Keratinocyte (primary cell): ENCODE data around the gene COG5. TPM values are rescaled to one million over a fixed set of nuclear protein-coding genes. Genes with fewer than 3 reads are reported as not detected.

Source experiments
- DNase-seq: peaks from one replicate; pipeline ENCODE4 v3.0.0-alpha.2; 2011; ENCODE audit warnings: low read depth, missing footprints, low spot score
- FAIRE-seq: peaks from 2 replicates; lab custom pipeline; 2011; peaks lifted over from hg19 to GRCh38; lab: Jason Lieb, UNC
- H2AFZ ChIP-seq: 2 replicates; pipeline ENCODE4 v1.6.0; 2012; ENCODE audit warnings: low read length, control low read depth, inconsistent platforms; ENCODE audit not compliant: control insufficient read depth
- H3K27ac ChIP-seq: 2 replicates; pipeline ENCODE4 v1.5.1; 2011; ENCODE audit warnings: low read length; ENCODE audit not compliant: control insufficient read depth, insufficient read depth
- H3K27me3 ChIP-seq: 3 replicates; pipeline ENCODE4 v1.6.0; 2011; ENCODE audit warnings: low read length; ENCODE audit not compliant: control insufficient read depth, insufficient read depth; ENCODE audit errors: extremely low read depth
- H3K36me3 ChIP-seq, 2 experiments: 2 replicates in 1 of 2; 3 replicates in 1 of 2; pipeline ENCODE4 v1.5.1; 2011; ENCODE audit warnings: low read length in 2 of 2, mild to moderate bottlenecking in 1 of 2; ENCODE audit not compliant: control insufficient read depth in 2 of 2, insufficient read depth in 2 of 2; ENCODE audit errors: extremely low read depth in 1 of 2
- H3K4me1 ChIP-seq: 3 replicates; pipeline ENCODE4 v1.5.1; 2011; ENCODE audit warnings: low read length; ENCODE audit not compliant: control insufficient read depth, insufficient read depth; ENCODE audit errors: extremely low read depth
- H3K4me2 ChIP-seq: 3 replicates; pipeline ENCODE4 v1.6.0; 2011; ENCODE audit warnings: low read depth, low read length; ENCODE audit not compliant: control insufficient read depth, insufficient read depth; ENCODE audit errors: extremely low read depth
- H3K4me3 ChIP-seq, 3 experiments: fragments of 200-600 bp in 1 of 3; sonication (generic) in 1 of 3; 2 replicates in 2 of 3; 3 replicates in 1 of 3; pipeline ENCODE4 v1.5.1; 2011 to 2016; ENCODE audit warnings: low read length in 3 of 3, mild to moderate bottlenecking in 3 of 3, control low read depth in 2 of 3, inconsistent platforms in 1 of 3, low read depth in 1 of 3, mixed read lengths in 1 of 3, mixed run types in 1 of 3, moderate library complexity in 1 of 3; ENCODE audit not compliant: control insufficient read depth in 2 of 3, insufficient read depth in 2 of 3; ENCODE audit errors: extremely low read depth in 1 of 3
- H3K79me2 ChIP-seq: 2 replicates; pipeline ENCODE4 v1.6.0; 2012; ENCODE audit warnings: low read length; ENCODE audit not compliant: control insufficient read depth, insufficient read depth
- H3K9ac ChIP-seq: 3 replicates; pipeline ENCODE4 v1.6.0; 2011; ENCODE audit warnings: low read length; ENCODE audit not compliant: control insufficient read depth, insufficient read depth; ENCODE audit errors: extremely low read depth
- H3K9me1 ChIP-seq: 3 replicates; pipeline ENCODE4 v1.6.0; 2011; ENCODE audit warnings: low read length; ENCODE audit not compliant: control insufficient read depth, insufficient read depth; ENCODE audit errors: extremely low read depth
- H3K9me3 ChIP-seq: 2 replicates; pipeline ENCODE4 v1.5.1; 2012; ENCODE audit warnings: low read depth, low read length; ENCODE audit not compliant: control insufficient read depth
- H4K20me1 ChIP-seq: 3 replicates; pipeline ENCODE4 v1.6.0; 2011; ENCODE audit warnings: low read length; ENCODE audit not compliant: control insufficient read depth, insufficient read depth; ENCODE audit errors: extremely low read depth
- CTCF ChIP-seq, 3 experiments: IDR thresholded peaks in 1 of 3; conservative IDR thresholded peaks in 1 of 3; optimal IDR thresholded peaks in 1 of 3; 2 replicates in 2 of 3; 3 replicates in 1 of 3; pipeline versions ENCODE3 to v1.5.1; 2011; ENCODE audit warnings: low read length in 3 of 3, mild to moderate bottlenecking in 3 of 3, moderate library complexity in 2 of 3, control low read depth in 1 of 3, inconsistent platforms in 1 of 3; ENCODE audit not compliant: insufficient read depth in 2 of 3; ENCODE audit errors: extremely low read depth in 1 of 3
- EZH2 ChIP-seq: IDR thresholded peaks from one replicate; pipeline ENCODE4 v1.6.1; 2012; ENCODE audit warnings: inconsistent platforms, mild to moderate bottlenecking, low read length, moderate library complexity
- dilution Hi-C: fragments of 300-500 bp; cut with MboI; formaldehyde crosslinking; loops from one replicate; pipeline ENCODE4 v1.7.0; 2020; ENCODE audit warnings: low sequenced_read_pairs; ENCODE audit not compliant: extremely low pct_ligation_motif_present
- polyA plus RNA-seq, 5 experiments: library from polyadenylated mRNA; depleted of rRNA in 3 of 5; stranded (reverse) in 3 of 5; stranded (forward) in 1 of 5; unstranded in 1 of 5; fragments of >200 nt; gene quantifications; 1 replicate in 1 of 5; 2 replicates in 3 of 5; 3 replicates in 1 of 5; pipeline versions ENCODE4 v1.2.1 to v1.2.3, GENCODE V29; 2011 to 2012; ENCODE audit warnings: missing spikeins in 2 of 5, low read depth in 1 of 5, low replicate concordance in 1 of 5

The COG5 gene
- polyA plus RNA-seq, 1 donor (not counting 4 experiments of a cell fraction or from before 2014, with no cell fraction given), result 50.7 TPM

- Histone ChIP-seq H3K36me3 (no peaks in the 10 kb centered on the region), H3K9me3 (no peaks in the 10 kb centered on the region), H3K4me2 (no peak overlapping the region), H3K9me1 (peaks cover 2% of the 10 kb centered on the region), H3K27ac (no peak overlapping the region), H2AFZ (no peak overlapping the region), H3K9ac (no peak overlapping the region), H3K4me3 (no peak overlapping the region), H3K4me1 (no peaks in the 10 kb centered on the region), H3K79me2 (peaks cover 4% of the 10 kb centered on the region), H3K27me3 (no peaks in the 10 kb centered on the region), H4K20me1 (no peaks in the 10 kb centered on the region)
- no peak for DNase-seq
- no peak for TF ChIP-seq EZH2
- TF ChIP-seq CTCF (optimal IDR thresholded peaks at IDR 0.05 in 1 of 3, IDR thresholded peaks at IDR 0.05 in 1 of 3, conservative IDR thresholded peaks at IDR 0.05 in 1 of 3; ENCODE audit: extremely low read depth in 1 of 3, insufficient read depth in 2 of 3, low read length in 3 of 3), result no peak
- dilution Hi-C loops, result no loop called here
- no peak for FAIRE-seq
Measured at GRCh38 chr7:107430057-107430456, 133.7 kb downstream of the COG5 start.

- Histone ChIP-seq H3K36me3 (no peaks in the 10 kb centered on the region), H3K4me3 (no peak overlapping the region), H3K9me3 (no peaks in the 10 kb centered on the region), H3K9me1 (peaks cover 2% of the 10 kb centered on the region), H3K4me1 (no peaks in the 10 kb centered on the region), H2AFZ (no peak overlapping the region), H4K20me1 (no peaks in the 10 kb centered on the region), H3K27ac (no peak overlapping the region), H3K9ac (no peak overlapping the region), H3K4me2 (no peak overlapping the region), H3K79me2 (peaks cover 2% of the 10 kb centered on the region), H3K27me3 (no peaks in the 10 kb centered on the region)
- FAIRE-seq (no peak), DNase-seq (no peak)
- dilution Hi-C loops, result no loop called here
- TF ChIP-seq EZH2 (no peak), CTCF (optimal IDR thresholded peaks at IDR 0.05 in 1 of 3, IDR thresholded peaks at IDR 0.05 in 1 of 3, conservative IDR thresholded peaks at IDR 0.05 in 1 of 3; ENCODE audit: extremely low read depth in 1 of 3, insufficient read depth in 2 of 3, low read length in 3 of 3) (no peak)
Measured at GRCh38 chr7:107428642-107429041, 135.1 kb downstream of the COG5 start.
